GM19043 (cell line): ENCODE results near the gene MBD3.

Experiments used
- ATAC-seq: cut with Tn5 transposase; IDR thresholded peaks from one replicate; pipeline ENCODE4 v1.9.1; 2021; ENCODE audit warnings: low read depth; ENCODE audit not compliant: unreplicated experiment

The MBD3 gene

GRCh38 chr19:1524287-1524971, 68.2 kb downstream of the MBD3 start:
- ATAC-seq = no peak
